CD4-positive, alpha-beta T cell treated with Interleukin-4 for 1 hour (primary cell): ENCODE data around the gene GAA.
"Not testable (repeated sequence)": the region's sequence is repeated elsewhere in the genome, so short reads cannot be mapped to it uniquely, and the experiment has no call there.

Experiments
- DNase-seq, 2 donors: peaks; one replicate each; pipeline ENCODE4 v3.0.0-alpha.2; 2020 to 2022

GAA gene

DNA sequence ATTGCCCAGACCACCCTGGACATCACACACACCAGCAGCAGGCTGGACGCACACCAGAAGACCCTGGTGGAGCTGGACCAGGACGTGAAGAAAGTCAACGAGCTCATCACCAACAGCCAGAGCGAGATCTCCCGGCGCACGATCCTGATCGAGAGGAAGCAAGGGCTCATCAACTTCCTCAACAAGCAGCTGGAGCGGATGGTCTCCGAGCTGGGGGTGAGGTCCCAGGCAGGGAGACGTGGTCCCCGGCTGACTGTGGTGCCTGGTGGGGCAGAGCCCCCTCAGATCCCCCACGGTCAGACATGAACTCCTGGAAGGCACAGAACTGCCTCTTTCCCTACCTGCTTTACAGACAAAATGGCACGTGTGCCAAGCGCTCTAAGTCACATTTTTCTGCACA is 16.6 kb upstream of the GAA start:
- no peak for DNase-seq

DNA sequence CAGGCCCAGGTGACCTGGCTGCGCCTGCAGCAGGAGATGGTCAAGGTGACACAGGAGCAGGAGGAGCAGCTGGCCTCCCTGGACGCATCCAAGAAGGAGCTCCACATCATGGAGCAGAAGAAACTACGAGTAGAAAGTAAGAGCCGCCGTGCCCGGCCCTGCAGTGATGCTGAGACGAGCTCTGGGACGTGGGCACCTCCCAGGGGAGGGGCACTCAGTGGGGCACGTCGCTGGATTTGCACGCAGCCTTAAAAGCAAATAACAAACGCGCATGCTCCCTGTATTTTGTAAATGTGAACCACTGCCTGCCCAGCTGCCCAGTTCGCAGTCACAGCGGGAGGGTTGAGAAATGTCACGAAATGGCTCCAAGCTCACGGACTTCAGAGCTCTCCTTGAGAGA is 15.3 kb upstream of the GAA start:
- no peak for DNase-seq

DNA sequence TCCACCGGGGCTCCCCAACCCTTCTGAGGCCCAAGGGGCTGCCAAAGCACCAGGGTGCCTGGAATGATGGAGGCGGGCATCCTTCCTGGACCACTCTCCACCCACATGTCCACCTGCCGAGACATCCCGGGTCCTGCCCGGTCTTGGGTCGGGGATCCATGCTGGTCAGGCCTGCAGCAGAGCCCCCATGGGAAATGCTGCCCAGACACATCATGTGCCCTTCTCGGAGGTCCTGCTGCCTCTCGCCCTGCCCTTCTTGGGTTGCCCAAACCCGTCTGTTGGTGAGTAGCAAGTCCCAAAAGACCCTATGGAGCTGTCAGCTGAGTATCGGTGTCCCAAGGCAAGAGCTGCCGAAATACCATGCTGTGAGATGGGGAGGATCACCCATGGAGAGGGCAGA is 14.8 kb upstream of the GAA start:
- no peak for DNase-seq

DNA sequence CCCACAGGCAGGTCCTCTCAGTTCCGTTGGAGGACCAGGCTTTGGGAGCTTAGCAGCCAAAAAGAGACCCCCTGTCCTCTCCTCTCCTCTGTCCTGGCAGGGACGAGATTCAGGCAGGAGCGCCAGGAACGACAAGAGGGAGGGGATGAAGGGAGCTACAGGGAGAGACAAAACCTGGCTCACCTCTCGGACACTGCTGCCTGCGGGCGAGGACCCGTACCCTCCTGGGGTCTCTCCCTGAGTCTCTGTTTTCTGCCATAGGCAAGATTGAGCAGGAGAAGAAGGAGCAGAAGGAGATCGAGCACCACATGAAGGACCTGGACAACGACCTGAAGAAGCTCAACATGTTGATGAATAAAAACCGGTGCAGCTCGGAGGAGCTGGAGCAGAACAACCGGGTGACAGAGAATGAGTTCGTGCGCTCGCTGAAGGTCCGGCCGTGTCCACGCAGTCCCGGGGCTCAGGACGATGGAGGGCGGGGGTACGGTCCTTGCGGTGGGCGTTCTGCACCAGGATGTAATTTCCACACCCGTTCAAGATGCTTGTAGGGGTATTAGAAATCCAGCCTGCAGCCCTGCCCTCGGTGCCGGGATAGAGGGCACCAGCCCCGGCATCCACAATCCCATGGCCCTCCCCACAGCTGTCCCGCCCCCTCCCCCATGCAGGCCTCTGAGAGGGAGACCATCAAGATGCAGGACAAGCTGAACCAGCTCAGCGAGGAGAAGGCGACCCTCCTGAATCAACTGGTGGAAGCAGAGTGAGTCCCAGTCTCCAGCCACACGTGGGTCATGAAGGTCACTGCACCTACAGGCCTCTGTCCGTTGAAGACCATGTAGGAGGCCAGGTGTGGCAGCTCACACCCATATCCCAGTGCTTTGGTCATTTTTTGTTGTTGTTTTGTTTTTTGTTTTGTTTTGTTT is 13.8 kb upstream of the GAA start:
- DNase-seq = no peak

DNA sequence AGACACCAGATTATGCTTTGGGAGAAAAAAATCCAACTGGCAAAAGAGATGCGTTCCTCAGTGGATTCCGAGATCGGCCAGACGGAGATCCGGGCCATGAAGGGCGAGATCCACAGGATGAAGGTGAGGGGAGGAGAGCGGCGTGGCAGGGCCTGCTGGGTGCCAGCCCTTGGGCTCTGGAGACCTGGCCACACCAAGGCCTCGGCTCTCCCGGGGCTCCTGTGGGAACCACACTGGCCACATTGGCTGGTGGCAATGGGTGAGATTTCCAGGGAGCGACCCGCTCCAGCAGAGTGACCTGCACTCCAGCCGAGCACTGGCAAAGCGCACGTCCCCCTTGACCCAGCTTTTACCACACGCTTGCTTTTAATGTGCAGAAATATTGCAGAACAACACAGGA is 11.6 kb upstream of the GAA start:
- no peak for DNase-seq

DNA sequence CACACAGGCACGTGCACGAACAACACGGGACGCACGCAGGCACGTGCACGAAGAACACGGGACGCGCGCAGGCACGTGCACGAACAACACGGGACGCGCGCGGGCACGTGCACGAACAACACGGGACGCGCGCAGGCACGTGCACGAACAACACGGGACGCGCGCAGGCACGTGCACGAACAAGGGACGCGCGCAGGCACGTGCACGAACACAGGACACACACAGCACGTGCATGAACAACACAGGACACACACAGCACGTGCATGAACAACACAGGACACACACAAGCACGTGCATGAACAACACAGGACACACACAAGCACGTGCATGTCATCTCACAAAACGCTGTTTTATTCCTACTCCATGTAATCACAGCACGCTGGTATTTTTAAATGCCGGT is 11.2 kb upstream of the GAA start:
- DNase-seq = not testable (repeated sequence)

DNA sequence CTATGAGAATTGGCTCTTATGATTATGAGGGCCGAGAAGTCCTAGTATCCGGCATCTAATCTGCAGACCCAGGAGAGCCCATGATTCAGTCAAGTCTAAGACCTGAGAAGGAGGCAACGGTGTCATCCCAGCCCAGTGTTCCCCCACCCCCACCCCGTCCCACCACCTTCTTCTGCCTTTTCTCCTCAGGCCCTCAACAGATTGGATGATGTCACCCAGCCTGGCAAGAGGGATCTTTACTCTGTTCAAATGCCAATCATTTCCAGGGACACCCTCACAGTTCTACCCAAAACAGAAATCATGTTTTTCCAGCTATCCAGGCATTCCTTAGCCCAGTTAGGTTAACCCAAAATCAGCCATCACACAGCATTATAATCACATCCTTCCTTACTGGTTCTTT is 10.0 kb upstream of the GAA start:
- no peak for DNase-seq

DNA sequence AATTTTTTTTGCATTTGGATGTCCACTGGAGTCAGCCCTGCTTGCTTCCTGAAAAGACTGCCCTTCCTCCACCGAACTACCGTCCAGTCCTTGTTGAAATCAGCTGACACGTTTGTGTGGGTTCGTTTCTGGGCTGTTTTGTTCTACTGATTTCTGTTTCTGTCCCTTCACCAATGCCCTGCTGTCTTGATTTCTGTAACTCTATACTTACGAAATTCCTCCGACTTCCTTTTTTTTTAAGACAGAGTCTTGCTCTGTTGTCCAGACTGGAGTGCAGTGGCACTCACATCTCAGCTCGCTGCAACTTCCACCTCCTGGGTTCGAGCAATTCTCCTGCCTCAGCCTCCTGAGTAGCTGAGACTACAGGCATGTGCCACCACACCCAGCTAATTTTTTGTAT is 8.4 kb upstream of the GAA start:
- DNase-seq = peak in 1 of 2 donors; percentile 51

DNA sequence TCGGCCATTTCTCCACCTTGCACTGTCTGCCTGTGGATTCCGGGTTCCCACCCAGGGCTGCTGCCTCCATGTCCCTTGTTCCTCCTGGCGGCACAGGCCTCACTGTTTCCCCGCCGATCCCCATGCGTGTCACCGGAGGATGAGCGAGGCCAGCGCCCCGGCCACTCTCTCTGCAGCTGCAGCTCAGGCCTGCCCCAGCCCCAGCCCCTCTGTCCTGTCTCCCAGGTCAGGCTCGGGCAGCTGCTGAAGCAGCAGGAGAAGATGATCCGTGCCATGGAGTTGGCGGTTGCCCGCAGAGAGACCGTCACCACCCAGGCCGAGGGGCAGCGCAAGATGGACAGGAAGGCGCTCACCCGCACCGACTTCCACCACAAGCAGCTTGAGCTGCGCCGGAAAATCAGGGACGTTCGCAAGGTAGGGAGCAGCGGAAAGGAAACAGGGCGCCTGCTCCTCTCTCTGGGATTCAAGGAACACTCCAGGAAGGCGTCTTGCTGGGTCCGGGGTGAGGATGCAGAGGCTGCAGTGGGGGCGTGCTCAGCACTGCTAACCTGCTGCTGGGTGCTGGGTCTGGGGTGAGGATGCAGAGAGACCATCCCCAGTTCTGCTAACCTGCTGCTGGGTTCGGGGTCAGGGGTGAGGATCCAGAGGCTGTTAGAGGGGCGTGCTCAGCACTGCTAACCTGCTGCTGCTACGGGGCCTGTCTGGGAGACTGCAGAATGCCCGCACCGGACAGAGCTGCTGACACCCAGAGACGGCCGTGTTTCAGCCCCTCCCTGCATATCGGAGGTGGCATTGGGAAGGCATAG is 6.1 kb upstream of the GAA start:
- no peak for DNase-seq

DNA sequence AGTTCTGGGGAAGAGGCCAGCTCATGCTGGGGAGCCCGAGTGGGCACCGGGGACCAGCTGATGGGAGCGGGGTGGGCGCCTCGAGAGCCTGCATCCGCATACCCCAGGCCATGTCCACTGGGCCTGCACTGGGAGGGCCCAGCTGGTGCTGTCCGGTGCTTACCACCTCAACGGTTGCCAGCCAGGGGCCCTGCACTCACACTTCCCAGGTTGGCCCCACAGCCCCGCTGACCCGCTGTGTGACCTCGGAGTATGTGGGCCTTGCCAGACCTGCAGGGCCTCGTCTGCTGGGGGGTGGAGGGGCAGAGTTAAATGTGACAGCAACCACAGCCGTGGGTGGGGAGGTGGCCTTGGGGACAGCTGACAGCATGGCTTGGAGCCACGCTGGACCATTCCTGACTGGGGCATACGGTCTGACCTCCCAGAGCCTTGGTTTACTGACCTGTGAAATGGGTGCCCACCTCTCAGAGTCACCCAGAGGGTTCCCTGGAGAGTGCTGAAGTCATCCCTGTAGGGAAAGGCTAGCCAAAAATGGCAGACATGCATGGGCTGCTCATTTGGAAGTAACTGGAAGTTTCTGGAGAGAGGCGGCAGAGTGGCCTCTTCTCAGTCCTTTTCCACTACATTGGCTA is 5.4 kb upstream of the GAA start:
- DNase-seq = no peak

DNA sequence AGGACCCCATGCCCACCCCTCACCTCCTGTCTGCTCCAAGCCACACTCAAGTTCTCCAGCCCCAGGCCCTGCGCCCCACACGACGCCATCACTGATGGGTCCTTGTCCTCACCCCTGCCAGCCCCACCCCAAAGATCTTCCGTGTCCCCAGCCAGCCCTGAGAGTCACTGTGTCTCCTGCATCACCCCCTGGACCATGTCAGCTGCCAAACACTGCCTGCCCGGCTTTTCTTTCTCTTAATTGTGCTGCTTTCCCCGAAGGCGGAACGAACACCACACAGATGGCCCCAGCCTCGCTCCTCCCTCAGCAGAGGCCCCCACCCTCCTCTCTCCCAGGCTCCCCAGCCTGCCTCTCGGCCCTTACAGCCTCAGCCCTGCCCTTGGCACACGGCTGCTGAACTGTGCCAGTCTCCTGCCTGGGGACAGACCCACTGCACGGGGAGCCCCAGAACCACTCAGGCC is 4.8 kb upstream of the GAA start:
- no peak for DNase-seq

DNA sequence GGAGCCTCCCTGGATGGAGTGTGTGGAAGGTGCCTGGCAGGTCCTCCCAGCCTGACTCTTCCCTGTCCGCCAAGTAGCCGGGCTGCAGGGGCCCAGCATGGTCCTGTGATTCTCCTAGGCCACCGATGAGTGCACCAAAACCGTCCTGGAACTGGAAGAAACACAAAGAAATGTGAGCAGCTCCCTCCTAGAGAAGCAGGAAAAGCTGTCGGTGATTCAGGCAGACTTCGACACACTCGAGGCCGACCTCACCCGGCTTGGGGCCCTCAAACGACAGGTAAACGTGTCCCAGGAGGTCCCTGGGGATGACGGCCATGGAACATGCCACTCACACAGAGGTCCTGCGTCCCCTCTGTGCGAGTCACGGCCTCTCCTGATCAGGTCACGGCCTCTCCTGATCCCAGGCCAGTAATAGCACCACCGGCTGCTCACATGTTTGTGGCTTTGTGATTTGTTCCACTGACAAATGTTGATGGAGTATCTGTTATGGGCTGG is 4.2 kb upstream of the GAA start:
- DNase-seq = no peak

DNA sequence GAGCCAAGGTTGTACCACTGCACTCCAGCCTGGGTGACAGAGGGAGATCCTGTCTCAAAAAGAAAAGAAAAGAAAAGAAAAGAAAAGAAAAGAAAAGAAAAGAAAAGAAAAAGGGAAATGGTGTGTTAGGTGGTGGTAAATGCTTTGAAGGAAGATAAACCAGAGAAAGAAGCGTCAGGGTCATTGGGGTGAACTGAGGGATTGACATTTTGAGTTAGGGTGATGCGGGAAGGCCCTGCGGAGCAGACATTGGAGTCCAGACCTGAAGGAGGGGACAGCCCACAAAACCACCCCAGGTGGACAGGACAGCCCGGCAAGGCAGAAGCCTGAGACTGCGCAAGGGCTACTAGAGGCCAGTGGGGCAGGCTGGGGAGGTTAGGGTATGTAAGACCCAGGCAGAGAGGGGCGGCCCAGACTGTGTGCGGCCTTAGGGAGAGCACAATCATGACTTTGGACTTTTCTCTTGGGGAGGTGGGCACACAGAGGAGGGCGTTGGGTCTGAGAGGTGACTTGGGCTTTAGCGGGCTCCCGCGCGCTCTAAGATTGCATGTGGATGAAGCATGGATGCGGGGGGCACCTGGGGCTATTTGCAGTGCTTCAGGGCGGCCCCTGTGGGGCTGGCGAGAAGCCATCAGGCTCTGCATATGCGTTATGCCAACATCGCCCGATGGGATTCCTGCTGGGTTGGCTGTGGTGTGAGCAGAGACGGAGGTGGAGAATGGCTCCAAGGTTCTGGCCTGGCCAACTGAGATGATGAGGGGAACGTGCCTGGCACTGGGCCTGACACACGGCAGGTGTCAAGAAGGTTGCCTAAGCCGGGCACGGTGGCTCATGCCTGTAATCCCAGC is 3.3 kb upstream of the GAA start:
- DNase-seq = no peak

DNA sequence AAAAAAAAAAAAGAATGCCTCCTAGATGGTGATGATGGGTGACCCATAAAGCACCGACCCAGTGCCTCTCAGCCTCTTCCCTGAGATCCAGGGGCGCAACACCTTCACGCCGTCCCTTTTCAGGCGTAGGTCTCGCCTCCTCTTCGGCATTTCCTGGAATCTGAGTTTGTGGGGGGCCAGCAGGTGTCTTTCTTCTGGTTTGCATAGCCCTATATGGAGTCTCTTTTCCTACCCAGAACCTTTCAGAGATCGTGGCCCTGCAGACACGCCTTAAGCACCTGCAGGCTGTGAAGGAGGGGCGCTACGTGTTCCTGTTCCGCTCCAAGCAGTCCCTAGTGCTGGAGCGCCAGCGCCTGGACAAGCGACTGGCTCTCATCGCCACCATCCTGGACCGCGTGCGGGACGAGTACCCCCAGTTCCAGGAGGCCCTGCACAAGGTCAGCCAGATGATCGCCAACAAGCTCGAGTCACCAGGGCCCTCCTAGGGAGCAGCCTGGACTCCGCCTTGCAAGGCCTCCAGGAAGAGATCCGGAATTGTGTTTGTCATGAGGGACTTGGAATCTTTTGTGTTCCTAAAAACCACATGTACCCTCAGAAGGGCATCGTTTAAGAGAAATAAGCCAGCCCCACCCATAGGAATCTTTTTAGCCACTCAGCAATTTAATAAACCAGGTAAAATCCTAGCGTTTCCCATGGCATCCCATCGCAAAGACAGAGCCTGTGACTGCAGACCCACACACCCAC is 1.9 kb upstream of the GAA start:
- DNase-seq = no peak

DNA sequence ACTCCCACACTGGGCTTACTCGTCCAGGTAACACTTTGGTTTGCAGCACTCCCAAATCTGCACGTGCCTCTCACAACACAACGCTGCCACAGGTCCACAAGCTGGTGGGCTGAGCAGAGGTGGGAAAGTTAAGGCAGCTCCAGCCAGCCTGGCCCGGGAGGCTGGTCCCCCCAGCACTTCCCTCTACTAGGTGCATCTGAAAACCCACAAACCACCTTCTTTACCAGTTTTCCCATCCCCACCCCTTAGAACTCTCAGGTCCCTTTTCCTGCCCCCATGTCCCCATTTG is 1.4 kb upstream of the GAA start:
- DNase-seq = no peak

DNA sequence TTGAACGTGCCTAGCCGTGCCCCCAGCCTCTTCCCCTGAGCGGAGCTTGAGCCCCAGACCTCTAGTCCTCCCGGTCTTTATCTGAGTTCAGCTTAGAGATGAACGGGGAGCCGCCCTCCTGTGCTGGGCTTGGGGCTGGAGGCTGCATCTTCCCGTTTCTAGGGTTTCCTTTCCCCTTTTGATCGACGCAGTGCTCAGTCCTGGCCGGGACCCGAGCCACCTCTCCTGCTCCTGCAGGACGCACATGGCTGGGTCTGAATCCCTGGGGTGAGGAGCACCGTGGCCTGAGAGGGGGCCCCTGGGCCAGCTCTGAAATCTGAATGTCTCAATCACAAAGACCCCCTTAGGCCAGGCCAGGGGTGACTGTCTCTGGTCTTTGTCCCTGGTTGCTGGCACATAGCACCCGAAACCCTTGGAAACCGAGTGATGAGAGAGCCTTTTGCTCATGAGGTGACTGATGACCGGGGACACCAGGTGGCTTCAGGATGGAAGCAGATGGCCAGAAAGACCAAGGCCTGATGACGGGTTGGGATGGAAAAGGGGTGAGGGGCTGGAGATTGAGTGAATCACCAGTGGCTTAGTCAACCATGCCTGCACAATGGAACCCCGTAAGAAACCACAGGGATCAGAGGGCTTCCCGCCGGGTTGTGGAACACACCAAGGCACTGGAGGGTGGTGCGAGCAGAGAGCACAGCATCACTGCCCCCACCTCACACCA is 724 bp downstream of the GAA start:
- peak in 1 of 2 donors; percentile 35 for DNase-seq

DNA sequence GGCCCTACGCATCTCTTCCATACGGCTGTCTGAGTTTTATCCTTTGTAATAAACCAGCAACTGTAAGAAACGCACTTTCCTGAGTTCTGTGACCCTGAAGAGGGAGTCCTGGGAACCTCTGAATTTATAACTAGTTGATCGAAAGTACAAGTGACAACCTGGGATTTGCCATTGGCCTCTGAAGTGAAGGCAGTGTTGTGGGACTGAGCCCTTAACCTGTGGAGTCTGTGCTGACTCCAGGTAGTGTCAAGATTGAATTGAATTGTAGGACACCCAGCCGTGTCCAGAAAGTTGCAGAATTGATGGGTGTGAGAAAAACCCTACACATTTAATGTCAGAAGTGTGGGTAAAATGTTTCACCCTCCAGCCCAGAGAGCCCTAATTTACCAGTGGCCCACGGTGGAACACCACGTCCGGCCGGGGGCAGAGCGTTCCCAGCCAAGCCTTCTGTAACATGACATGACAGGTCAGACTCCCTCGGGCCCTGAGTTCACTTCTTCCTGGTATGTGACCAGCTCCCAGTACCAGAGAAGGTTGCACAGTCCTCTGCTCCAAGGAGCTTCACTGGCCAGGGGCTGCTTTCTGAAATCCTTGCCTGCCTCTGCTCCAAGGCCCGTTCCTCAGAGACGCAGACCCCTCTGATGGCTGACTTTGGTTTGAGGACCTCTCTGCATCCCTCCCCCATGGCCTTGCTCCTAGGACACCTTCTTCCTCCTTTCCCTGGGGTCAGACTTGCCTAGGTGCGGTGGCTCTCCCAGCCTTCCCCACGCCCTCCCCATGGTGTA is 1.5 kb downstream of the GAA start:
- DNase-seq = no peak

DNA sequence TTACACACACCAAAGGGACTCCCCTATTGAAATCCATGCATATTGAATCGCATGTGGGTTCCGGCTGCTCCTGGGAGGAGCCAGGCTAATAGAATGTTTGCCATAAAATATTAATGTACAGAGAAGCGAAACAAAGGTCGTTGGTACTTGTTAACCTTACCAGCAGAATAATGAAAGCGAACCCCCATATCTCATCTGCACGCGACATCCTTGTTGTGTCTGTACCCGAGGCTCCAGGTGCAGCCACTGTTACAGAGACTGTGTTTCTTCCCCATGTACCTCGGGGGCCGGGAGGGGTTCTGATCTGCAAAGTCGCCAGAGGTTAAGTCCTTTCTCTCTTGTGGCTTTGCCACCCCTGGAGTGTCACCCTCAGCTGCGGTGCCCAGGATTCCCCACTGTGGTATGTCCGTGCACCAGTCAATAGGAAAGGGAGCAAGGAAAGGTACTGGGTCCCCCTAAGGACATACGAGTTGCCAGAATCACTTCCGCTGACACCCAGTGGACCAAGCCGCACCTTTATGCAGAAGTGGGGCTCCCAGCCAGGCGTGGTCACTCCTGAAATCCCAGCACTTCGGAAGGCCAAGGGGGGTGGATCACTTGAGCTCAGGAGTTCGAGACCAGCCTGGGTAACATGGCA is 2.2 kb downstream of the GAA start:
- DNase-seq = no peak

DNA sequence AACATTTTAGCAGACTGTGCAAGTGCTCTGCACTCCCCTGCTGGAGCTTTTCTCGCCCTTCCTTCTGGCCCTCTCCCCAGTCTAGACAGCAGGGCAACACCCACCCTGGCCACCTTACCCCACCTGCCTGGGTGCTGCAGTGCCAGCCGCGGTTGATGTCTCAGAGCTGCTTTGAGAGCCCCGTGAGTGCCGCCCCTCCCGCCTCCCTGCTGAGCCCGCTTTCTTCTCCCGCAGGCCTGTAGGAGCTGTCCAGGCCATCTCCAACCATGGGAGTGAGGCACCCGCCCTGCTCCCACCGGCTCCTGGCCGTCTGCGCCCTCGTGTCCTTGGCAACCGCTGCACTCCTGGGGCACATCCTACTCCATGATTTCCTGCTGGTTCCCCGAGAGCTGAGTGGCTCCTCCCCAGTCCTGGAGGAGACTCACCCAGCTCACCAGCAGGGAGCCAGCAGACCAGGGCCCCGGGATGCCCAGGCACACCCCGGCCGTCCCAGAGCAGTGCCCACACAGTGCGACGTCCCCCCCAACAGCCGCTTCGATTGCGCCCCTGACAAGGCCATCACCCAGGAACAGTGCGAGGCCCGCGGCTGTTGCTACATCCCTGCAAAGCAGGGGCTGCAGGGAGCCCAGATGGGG is 3.1 kb downstream of the GAA start:
- no peak for DNase-seq
